Skeletal muscle tissue (tissue), 4 donors: ENCODE measurements around the gene GLP2R. TPM values are rescaled to one million over a fixed set of nuclear protein-coding genes. Genes with fewer than 3 reads are reported as not detected.

Experiments used
- H3K27ac ChIP-seq: one replicate; pipeline ENCODE4 v1.7.0; 2013; ENCODE audit warnings: mild to moderate bottlenecking, low read depth, low read length, inconsistent platforms
- H3K27me3 ChIP-seq, 3 donors: one replicate each; pipeline ENCODE4 v1.7.0; 2013; ENCODE audit warnings: low read length in 3 of 3; ENCODE audit not compliant: control insufficient read depth in 3 of 3, insufficient read depth in 3 of 3
- H3K36me3 ChIP-seq, 3 donors: one replicate each; pipeline ENCODE4 v1.7.0; 2013; ENCODE audit warnings: low read length in 3 of 3; ENCODE audit not compliant: control insufficient read depth in 3 of 3, insufficient read depth in 3 of 3
- H3K4me1 ChIP-seq, 3 donors: one replicate each; pipeline ENCODE4 v1.7.0; 2013; ENCODE audit warnings: low read length in 3 of 3, mild to moderate bottlenecking in 3 of 3; ENCODE audit not compliant: control insufficient read depth in 3 of 3, insufficient read depth in 3 of 3
- H3K4me3 ChIP-seq, 3 donors: one replicate each; pipeline ENCODE4 v1.7.0; 2013; ENCODE audit warnings: low read length in 3 of 3
- H3K9ac ChIP-seq, 3 donors: one replicate each; pipeline ENCODE4 v1.7.0; 2013; ENCODE audit warnings: low read length in 3 of 3, mild to moderate bottlenecking in 3 of 3, moderate library complexity in 2 of 3, low read depth in 1 of 3
- H3K9me3 ChIP-seq, 3 donors: one replicate each; pipeline ENCODE4 v1.7.0; 2013; ENCODE audit warnings: low read length in 3 of 3; ENCODE audit not compliant: control insufficient read depth in 3 of 3
- total RNA-seq: library from RNA; depleted of rRNA; stranded (reverse); fragments of >200 nt; gene quantifications from one replicate; pipeline ENCODE4 v1.2.3, GENCODE V29; 2014
- donor health status: Osteomylitis.

Gene GLP2R
- total RNA-seq, 1 donor from 2014 or later: not detected

- H3K4me1 ChIP-seq: no peaks in the 10 kb centered on the region
- H3K4me3 ChIP-seq: no peak overlapping the region
- H3K9ac ChIP-seq: no peak overlapping the region
- no peaks in the 10 kb centered on the region for H3K27me3 ChIP-seq
- peaks cover 0 to 12% (median under 1%) of the 10 kb centered on the region in 3 donors for H3K9me3 ChIP-seq
- no peaks in the 10 kb centered on the region for H3K36me3 ChIP-seq
- H3K27ac ChIP-seq: no peak overlapping the region
Measured at GRCh38 chr17:9887508-9887907, 61.8 kb downstream of the GLP2R start.

- Histone ChIP-seq H3K9ac (no peak overlapping the region), H3K4me1 (no peaks in the 10 kb centered on the region), H3K4me3 (no peak overlapping the region), H3K27me3 (peaks cover 0 to 2% (median 0%) of the 10 kb centered on the region in 3 donors), H3K27ac (no peak overlapping the region), H3K9me3 (no peaks in the 10 kb centered on the region), H3K36me3 (no peaks in the 10 kb centered on the region)
Measured at GRCh38 chr17:9890124-9890523, 64.4 kb downstream of the GLP2R start.

- Histone ChIP-seq H3K4me1 (no peaks in the 10 kb centered on the region), H3K27ac (no peak overlapping the region), H3K4me3 (no peak overlapping the region), H3K36me3 (no peaks in the 10 kb centered on the region), H3K27me3 (peaks cover 0 to 2% (median 0%) of the 10 kb centered on the region in 3 donors), H3K9me3 (no peaks in the 10 kb centered on the region), H3K9ac (no peak overlapping the region)
Measured at GRCh38 chr17:9893411-9894012, 67.8 kb downstream of the GLP2R start.

- no peaks in the 10 kb centered on the region for H3K9me3 ChIP-seq
- no peak overlapping the region for H3K27ac ChIP-seq
- peaks cover 0 to 2% (median 0%) of the 10 kb centered on the region in 3 donors for H3K27me3 ChIP-seq
- H3K4me1 ChIP-seq: no peaks in the 10 kb centered on the region
- H3K9ac ChIP-seq: no peak overlapping the region
- no peak overlapping the region for H3K4me3 ChIP-seq
- H3K36me3 ChIP-seq: no peaks in the 10 kb centered on the region
Measured at GRCh38 chr17:9894231-9894630, 68.5 kb downstream of the GLP2R start.

DNA sequence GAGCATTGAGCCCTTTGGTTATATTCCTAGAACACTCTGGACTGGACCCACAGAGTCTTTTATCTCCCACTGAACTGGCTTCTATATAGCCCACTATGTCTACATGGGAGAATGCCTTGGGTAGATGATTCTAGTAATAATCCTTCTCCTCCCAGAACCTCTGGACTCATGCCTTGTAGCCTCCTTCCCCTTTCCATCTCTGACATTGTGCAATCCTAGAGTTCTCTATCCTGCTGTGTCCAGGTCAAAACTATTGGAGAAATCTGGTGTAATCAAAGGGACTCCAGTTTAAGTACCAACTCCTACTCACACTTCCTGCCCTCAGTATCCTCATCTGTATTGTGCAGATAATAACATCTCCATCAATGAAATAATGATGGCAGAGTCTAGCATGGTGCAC, 70.2 kb downstream of the GLP2R start:
- Histone ChIP-seq H3K27me3 (peaks cover 0 to 2% (median 0%) of the 10 kb centered on the region in 3 donors), H3K27ac (no peak overlapping the region), H3K4me1 (peaks cover 0 to 5% (median 3%) of the 10 kb centered on the region in 3 donors), H3K9me3 (no peaks in the 10 kb centered on the region), H3K9ac (no peak overlapping the region), H3K36me3 (no peaks in the 10 kb centered on the region), H3K4me3 (no peak overlapping the region)

GRCh38 chr17:9897372-9897968, 71.7 kb downstream of the GLP2R start:
- Histone ChIP-seq H3K27me3 (peaks cover 0 to 2% (median 0%) of the 10 kb centered on the region in 3 donors), H3K9me3 (no peaks in the 10 kb centered on the region), H3K27ac (no peak overlapping the region), H3K4me3 (no peak overlapping the region), H3K4me1 (peaks cover 0 to 5% (median 3%) of the 10 kb centered on the region in 3 donors), H3K36me3 (no peaks in the 10 kb centered on the region), H3K9ac (no peak overlapping the region)

DNA sequence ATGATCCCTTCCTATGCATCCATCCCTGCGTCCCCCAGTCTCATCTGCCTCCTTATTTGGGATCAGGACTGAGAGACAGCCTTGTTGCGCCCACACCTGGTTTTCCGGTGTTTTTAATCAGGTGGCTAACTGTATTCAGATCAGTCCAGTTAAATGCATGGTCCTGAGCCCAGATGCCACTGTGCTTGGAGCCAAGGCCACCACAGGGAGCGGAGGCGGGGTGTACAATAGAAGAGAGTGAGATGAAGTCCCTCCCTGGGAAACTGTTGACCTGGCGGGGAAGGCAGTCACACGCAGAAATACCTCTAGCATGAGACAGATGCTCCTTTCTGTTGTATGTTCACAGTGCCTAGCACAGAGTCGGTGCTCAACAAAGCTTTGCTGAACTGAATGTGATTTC, 73.1 kb downstream of the GLP2R start:
- Histone ChIP-seq H3K9me3 (no peaks in the 10 kb centered on the region), H3K4me3 (no peak overlapping the region), H3K9ac (no peak overlapping the region), H3K4me1 (peaks cover 0 to 5% (median 3%) of the 10 kb centered on the region in 3 donors), H3K36me3 (no peaks in the 10 kb centered on the region), H3K27me3 (peaks cover 0 to 2% (median 0%) of the 10 kb centered on the region in 3 donors), H3K27ac (no peak overlapping the region)

- no peaks in the 10 kb centered on the region for H3K9me3 ChIP-seq
Measured at GRCh38 chr17:9899280-9900043, 73.7 kb downstream of the GLP2R start.

DNA sequence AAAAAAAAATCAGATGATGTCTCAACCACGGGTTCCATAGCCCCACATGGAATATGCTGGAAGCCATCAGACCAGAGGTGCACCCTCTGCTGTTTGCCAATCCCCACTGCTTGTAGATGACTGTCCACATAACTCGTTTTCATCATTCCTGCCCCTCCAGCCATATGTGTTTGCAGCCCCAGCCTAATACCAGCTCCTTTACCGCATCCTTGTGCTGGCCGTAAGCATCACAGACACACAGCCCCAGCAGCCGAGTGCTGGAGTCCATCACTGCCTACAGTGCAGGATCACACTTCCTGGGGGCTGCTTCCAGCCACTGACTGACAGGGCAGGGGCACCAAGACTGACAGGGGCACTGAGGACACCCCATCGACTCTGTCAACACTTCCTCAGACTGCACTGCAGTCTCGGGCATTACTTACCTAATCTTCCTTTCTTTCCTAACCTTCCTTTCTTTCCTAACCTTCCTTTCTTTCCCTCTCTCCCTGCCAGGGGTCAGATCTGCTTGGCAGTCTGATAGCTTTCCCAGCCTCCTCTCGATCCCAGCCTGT, 74.4 kb downstream of the GLP2R start:
- H3K9ac ChIP-seq: no peak overlapping the region
- H3K4me3 ChIP-seq: no peak overlapping the region
- peaks cover 0 to 5% (median 3%) of the 10 kb centered on the region in 3 donors for H3K4me1 ChIP-seq
- H3K27ac ChIP-seq: no peak overlapping the region
- no peaks in the 10 kb centered on the region for H3K36me3 ChIP-seq
- no peaks in the 10 kb centered on the region for H3K9me3 ChIP-seq
- no peaks in the 10 kb centered on the region for H3K27me3 ChIP-seq

More at GRCh38 chr17:9899280-9900043, 73.7 kb downstream of the GLP2R start:
- Histone ChIP-seq H3K27me3 (peaks cover 0 to 2% (median 0%) of the 10 kb centered on the region in 3 donors), H3K27ac (no peak overlapping the region), H3K4me1 (peaks cover 0 to 5% (median 3%) of the 10 kb centered on the region in 3 donors), H3K36me3 (no peaks in the 10 kb centered on the region), H3K9ac (no peak overlapping the region), H3K4me3 (no peak overlapping the region)
